ENCODE measurements around the gene ATF7.

- no peak for TF ChIP-seq SREBF2 (CRISPR knock-in tag; IDR thresholded peaks at IDR 0.05)
- TF ChIP-seq RAD51 (IDR thresholded peaks at IDR 0.05; ENCODE audit: borderline replicate concordance, low read depth) = no peak
- no peak for TF ChIP-seq POLR2A (conservative IDR thresholded peaks at IDR 0.05)
- TF ChIP-seq E2F6 (IDR thresholded peaks at IDR 0.05; ENCODE audit: borderline replicate concordance in 1 of 2, extremely low read depth in 1 of 2, insufficient read depth in 1 of 2, insufficient read length in 1 of 2, low read depth in 1 of 2, low read length in 1 of 2, poor library complexity in 1 of 2, severe bottlenecking in 1 of 2) = no peak
- no peak for TF ChIP-seq HDAC6 (IDR thresholded peaks at IDR 0.05; ENCODE audit: low read depth, low read length)
- TF ChIP-seq ZFX (CRISPR knock-in tag; IDR thresholded peaks at IDR 0.05) = no peak
- TF ChIP-seq PATZ1 (CRISPR knock-in tag; IDR thresholded peaks at IDR 0.05; ENCODE audit: borderline replicate concordance) = no peak
- TF ChIP-seq CBX5 (IDR thresholded peaks at IDR 0.05; ENCODE audit: borderline replicate concordance, low read depth) = no peak
- TF ChIP-seq EZH2 (IDR thresholded peaks at IDR 0.05; ENCODE audit: borderline replicate concordance, low read depth, low read length) = no peak
- no peak for TF ChIP-seq ZFP1 (CRISPR knock-in tag; IDR thresholded peaks at IDR 0.05)
- no peak for TF ChIP-seq ZBED1 (IDR thresholded peaks at IDR 0.05)
- TF ChIP-seq MAFG (tag; conservative IDR thresholded peaks at IDR 0.05) = no peak
- TF ChIP-seq NR2C1 (IDR thresholded peaks at IDR 0.05) = no peak
- no peak for TF ChIP-seq NR2C1 (tag; IDR thresholded peaks at IDR 0.05)
- TF ChIP-seq CTCF (IDR thresholded peaks at IDR 0.05 in 2 of 3, conservative IDR thresholded peaks at IDR 0.05 in 1 of 3; ENCODE audit: insufficient read depth in 2 of 3, low read depth in 1 of 3, low read length in 3 of 3) = no peak
These were observed 1.7 kb upstream of the ATF7 start for GRCh38 chr12:53627919-53628318.

All from K562 (cell line).